Adrenal gland (tissue), 5 donors: Measurements from ENCODE around the gene PTPRE.

Experiments
- POLR2A ChIP-seq, 2 donors: fragments of 450-650 bp; IDR thresholded peaks; one replicate each; pipeline ENCODE4 v1.6.1; 2017; ENCODE audit warnings: antibody characterized with exemption in 2 of 2, mild to moderate bottlenecking in 2 of 2, moderate library complexity in 1 of 2
- TF ChIP-seq, protein P1 (sequence below), 6 experiments: fragments of 450-650 bp in 4 of 6; fragments of 200-600 bp in 2 of 6; sonication (generic) in 1 of 6; IDR thresholded peaks; 1 replicate in 5 of 6; 2 replicates in 1 of 6; pipeline versions ENCODE4 v1.5.1 to v1.8.0; 2016 to 2021; ENCODE audit warnings: antibody characterized with exemption in 6 of 6, mild to moderate bottlenecking in 2 of 6, moderate library complexity in 1 of 6
- donor health status: DM: no; HTN: no; CAD: no.

DNA sequence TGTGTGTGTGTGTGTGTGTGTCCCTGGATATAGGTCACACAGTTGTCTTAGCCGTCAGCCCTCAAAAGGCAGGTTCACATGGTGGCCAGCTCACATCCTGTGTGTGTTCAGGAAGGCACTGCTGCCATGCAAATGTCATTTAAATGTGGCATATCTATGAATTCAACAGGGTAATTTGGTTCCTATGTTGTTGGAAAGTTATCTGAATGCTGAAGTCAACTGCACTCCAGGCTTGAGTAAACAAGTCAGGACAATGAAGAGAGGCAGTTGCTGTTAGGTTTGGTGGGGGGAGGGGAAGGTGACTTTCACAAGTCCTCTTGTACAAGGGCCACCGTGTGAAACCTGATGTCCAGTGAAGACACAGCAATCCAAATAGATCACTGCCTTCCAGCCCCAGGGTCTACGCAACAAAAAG lies 61.1 kb downstream of the PTPRE start:
- TF ChIP-seq, protein P1, sequence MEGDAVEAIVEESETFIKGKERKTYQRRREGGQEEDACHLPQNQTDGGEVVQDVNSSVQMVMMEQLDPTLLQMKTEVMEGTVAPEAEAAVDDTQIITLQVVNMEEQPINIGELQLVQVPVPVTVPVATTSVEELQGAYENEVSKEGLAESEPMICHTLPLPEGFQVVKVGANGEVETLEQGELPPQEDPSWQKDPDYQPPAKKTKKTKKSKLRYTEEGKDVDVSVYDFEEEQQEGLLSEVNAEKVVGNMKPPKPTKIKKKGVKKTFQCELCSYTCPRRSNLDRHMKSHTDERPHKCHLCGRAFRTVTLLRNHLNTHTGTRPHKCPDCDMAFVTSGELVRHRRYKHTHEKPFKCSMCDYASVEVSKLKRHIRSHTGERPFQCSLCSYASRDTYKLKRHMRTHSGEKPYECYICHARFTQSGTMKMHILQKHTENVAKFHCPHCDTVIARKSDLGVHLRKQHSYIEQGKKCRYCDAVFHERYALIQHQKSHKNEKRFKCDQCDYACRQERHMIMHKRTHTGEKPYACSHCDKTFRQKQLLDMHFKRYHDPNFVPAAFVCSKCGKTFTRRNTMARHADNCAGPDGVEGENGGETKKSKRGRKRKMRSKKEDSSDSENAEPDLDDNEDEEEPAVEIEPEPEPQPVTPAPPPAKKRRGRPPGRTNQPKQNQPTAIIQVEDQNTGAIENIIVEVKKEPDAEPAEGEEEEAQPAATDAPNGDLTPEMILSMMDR (IDR thresholded peaks at IDR 0.05), result no peak
- no peak for TF ChIP-seq POLR2A (IDR thresholded peaks at IDR 0.05)
